Activated T-helper 9 cell treated with anti-CD3 and anti-CD28 coated beads, Interleukin-2, amount 50 U/mL, for 16 hours (primary cell): ENCODE data around the gene BFSP1.

Source experiments
- DNase-seq: peaks from one replicate; pipeline ENCODE4 v3.0.0-alpha.2; 2020; ENCODE audit warnings: low read depth

The BFSP1 gene

DNA sequence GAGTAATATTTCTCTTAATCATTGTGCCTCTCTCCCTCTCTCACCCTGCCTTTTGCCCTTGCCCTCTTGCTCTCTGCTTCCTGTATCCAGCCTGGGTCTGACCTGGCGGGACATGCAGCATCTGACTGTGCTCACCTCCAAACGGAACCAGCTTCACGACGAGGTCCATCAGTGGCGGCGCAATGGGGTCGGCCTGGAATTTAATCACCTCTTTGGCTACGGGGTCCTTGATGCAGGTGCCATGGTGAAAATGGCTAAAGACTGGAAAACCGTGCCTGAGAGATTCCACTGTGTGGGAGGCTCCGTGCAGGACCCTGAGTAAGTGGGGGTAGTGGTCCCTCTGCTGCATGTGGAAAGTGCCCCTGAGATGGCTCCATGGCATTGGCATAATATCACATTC, 65.9 kb downstream of the BFSP1 start:
- DNase-seq = no peak

DNA sequence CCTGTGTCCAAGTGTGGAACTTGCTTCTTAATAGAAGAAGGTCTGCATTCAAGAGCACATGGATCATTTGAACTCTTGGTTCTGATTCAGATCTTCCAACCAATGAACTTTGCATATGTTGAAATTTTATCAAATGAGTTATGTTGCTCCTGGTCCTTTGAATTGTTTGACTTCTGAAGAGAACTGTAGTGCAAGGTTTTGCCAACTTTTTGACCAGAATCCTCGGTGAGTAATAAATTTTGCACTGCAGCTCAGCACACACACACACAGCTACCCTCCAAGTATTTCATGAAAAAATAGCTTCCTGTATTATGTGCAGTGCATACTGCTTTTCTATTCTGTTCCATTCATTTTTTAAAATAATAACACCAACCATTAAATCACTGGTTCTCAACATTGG, 67.5 kb downstream of the BFSP1 start:
- DNase-seq = no peak

DNA sequence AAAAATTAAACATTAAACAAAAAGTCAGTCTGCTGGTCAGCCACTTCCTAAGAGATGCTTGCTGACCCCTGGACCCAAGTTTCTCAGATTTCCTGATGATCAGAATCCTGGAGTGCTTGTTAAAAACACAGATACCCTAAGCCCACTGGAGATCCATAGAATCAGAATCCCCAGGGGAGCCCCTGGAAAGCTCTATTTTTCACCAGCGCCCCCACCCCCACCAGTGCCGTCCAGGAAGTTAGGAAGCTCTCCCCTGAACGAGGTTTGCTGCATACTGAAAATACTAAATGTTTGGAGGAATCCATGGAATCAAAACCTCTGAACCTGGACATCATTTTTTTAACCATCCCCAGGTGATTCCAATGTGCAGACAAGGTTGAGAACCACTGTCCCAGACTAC, 69.2 kb downstream of the BFSP1 start:
- DNase-seq = no peak

DNA sequence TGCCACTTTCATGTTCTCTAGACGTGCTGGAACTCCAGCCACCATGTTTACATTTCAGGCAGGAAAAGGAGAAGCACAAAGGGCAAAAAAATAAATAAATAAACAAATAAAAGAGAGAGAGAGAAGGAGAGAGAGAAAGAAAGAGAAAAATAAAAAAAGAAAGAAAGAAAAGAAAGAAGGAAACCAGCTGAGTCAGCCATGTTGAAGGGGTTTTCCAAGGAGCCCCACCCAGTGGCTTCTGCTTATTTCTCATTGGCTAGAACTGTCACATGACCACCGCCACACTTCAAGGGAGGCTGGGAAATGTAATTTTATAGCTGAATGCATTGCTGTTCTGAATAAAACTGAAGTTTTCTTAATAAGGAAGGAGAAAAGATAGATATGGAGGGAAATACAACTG, 71.1 kb downstream of the BFSP1 start:
- DNase-seq = no peak

DNA sequence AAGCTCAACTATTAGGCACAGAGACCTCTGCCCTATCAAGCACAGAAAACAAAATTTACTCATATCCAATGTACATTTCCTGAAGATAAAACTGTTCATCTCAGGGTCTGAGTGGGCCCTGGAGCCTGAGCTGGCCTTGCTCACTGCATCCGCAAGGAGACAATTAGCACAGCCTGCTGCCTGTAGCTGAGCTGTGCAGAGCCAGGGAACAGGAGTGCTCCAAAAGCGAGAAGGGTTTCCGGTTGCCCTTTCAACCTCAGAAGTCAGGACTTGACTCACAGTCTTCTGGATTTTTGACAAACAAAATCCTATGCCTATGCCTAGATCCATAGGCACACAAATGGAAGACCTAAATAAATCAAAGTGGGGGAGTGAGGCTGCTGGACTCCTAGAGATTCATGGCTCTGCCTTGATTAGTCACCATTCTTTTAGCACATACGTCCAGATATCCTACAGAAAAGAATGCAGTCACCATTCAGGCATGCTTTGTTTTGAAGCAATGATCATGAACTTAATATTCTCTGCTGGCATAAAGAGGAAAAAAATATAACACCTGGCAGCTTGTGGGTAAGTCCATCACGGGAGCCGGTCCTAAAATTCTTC, 73.5 kb downstream of the BFSP1 start:
- DNase-seq = no peak

DNA sequence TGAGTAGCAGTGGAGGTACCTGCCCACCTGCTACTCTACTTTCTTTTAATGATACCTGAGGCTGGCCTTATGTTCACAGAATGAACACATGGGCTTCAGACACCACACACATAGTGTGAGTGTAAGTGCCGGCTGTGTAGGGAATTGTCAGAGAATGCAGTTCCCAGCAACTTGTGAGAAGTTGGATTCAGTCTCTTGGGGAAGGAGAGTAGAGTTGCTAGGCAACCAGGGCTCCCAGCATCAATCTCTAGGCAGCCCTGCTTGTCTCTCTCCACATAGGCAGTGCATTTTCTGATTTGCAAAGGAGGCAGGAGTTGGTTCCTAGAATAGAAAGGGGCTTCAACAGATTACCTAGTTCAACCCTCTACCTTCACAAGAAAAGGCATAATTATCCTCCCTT, 74.1 kb downstream of the BFSP1 start:
- DNase-seq = no peak

DNA sequence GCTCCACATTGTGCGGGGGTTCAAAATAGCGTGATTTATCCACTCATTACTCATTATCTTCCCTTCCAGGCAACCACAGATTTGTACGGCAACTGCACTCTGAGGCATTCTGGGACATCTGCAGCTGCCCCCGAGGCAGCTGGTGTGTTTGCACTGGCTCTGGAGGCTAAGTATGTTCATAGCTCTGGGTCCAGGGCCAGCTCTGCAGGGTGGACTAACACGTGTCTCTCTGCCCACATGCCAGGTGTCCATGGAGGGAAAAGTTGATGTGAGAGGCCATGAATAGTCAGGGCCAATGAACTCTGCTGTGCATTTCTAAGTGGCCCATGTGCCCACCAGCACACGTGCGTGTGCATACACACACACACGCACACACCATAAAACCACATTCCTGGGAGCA, 74.9 kb downstream of the BFSP1 start:
- DNase-seq = no peak

DNA sequence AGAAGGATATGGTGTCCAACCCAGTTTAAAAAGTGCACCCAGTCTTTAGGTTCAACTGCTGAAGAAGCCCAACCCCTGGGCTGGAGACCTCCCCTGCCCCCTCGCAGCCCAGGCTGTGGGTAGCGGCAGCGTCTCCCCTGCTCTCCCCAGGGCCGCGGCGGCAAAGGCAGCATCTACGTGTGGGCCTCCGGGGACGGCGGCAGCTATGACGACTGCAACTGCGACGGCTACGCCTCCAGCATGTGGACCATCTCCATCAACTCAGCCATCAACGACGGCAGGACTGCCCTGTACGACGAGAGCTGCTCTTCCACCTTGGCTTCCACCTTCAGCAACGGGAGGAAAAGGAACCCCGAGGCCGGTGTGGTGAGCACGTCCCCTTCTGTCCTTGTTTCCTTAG, 77.6 kb downstream of the BFSP1 start:
- no peak for DNase-seq

DNA sequence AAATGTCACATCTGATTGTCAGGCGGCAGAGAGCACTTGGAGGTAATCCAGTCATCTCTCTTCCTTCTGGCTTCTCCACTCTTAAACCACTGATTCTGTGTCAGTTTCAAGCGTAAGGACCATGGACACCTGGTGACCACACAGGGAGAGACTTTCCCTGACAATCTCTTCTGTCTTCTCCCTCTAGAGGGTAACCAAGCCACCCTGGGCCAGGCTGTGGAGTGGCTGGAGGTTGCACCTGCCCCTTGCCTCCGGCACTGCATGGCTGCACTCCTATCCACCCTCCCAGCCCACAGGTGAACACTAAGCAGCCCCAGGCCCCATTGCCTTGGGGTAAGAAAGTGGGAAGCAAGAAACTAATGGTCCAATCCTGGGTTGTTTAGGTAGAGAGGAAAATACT, 78.7 kb downstream of the BFSP1 start:
- DNase-seq = no peak

DNA sequence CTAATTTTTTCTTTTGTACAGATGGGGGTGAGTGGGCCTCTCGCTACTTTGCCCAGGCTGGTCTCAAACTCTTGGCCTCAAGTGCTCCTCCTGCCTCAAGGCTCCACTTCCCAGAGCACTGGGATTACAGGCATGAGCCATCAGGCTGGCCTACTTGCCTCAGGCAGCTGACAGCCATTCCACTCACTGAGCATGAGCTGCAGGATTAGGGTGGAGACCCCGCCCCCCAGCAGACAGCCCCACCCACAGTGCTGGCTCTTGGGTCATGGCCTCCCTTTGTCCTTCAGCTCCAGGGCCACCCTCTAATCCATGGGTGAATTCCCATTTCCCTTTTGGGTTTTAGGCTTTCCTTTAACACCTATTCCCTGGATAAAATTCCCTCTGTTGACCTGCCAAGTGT, 82.1 kb downstream of the BFSP1 start:
- no peak for DNase-seq

DNA sequence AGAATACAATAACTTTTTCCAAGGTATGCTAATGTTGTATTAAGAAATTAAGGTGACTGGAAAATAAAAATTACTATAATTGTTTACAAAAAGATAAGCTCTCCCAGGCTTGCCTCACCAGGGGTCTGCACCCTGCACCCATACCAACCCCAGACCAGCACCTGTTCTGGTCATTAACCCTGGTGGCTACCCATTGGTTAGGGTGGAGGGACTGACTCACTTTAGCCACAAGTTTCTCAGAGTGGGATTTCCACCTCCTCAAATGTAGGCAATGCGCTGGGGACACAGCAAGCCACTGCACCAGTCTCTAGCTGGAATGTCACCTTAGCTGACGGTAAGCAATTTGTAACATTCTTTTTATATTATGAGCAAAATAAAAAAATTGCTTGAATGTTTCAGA, 83.1 kb downstream of the BFSP1 start:
- DNase-seq = no peak

DNA sequence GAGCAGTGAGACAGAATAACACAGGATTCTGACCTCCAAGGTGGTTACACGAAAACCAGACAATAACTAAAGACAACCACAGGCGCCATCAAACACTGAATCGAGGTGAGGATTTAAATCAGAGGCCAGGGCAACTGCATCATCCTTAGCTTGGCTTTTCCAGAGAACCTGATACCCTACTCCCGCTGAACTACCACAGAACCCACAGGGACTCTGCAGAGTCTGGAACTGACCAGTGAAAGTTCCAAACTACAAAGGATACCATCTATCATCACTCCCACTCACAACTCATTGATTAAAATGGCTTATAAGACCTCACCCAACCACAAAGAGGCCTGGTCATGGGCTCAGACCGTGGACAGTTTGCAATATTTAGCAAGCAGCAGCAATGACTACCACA, 85.0 kb downstream of the BFSP1 start:
- no peak for DNase-seq

DNA sequence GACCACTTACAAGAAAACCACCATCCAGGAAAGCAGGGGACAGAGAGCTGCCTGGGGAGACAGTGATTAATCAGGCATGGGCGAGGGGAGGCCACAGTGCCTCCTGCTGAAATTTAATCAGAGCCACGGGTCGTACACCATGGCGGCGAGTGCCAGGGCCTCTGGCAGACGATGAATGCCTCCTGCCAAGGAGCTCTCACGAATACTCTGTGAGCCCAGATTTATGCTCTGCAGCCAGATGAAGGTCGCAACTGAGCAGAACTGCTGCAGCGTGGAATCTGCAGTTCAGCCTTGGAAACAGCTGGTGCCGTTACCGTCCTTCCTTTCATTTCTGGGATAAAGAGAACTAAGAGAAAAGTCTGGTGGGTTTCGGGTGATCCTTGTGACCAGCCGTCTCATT, 85.6 kb downstream of the BFSP1 start:
- DNase-seq = no peak

DNA sequence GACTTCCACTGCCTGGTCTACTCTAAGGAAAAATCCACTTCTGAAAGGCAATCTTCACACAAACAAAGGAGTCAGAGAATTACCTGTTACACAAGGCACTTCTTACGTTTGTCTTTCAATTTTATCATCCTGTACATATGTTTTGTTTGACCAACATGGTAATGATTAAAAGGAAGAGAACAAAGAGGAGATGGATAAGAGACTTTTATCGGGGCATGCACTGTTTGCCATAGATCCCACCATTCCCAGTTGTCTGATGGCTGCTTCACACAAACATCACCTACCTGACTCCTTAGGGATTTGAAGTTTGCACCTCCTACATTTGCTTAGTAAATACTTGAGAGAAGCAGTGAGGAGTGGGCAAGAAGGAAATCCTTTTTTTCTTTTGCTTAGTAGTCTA, 87.1 kb downstream of the BFSP1 start:
- DNase-seq = no peak
